ENCODE measurements around the gene EYS.

Gene EYS

DNA sequence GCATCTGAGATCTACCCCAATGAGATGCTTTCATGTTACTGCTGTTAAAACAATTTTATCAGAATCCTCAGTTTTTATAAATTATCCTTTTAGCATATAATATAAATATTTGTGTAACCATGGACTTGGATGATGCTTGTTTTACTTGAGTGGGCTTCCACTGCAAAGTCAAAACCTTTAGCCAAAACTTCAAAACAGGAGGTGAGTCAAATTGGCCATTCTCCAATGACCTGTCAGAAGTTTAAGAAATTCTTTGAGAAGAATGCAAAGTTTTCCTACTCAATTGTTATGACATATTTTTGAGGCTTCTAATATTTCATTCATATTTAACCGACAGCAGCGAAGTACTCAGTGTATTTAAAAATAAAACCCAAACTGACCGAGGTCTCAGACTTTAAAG, 507.9 kb downstream of the EYS start:
- DNase-seq, result no peak

GRCh38 chr6:65191471-65191870, 515.6 kb downstream of the EYS start:
- no peak for DNase-seq

DNA sequence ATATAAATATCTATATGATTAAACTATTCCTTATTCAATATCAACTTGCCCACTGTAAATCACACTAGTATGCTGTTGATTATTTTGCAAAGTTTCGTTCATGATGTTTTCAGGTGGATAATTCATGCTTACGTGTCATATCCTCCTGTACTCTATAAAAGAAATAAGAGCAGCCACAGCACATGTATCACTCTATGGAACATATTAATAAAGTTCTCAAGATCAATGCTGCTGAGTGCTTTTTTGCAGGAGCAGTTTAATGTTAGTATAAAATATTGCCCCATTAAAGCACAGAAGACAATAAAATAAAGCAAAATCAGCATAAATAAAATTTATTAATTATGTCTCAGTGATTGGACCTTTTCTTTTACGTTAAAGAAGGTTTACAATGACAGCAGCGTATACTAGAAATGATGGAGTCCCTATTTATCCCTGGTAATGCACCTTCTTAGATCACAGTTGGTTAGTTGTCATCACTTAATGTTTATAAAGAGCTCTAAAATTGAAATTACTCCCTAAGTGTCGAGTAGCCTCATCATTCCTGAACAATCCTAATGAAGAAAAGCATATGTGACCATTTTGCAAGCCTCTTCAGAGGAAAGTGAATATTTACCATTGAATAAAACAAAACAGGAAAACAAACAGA, 517.7 kb downstream of the EYS start:
- DNase-seq, result no peak

DNA sequence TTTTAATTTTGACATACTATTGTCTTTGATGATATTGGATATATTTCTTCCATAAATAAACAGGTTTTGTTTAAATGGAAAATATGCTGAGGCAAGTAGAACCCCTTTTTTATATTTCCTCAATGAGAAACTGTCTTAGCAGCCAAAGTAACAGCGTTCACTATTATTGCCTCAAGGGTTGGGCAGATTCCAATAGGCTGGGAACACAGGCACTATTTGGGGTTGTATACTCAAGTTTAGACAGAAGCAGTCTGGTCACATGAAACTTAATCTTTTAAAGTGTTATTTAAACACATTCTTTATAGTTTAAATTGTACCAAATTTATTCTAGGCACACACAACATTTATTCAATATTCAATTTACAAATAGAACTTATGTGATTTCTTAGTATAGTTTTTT, 520.2 kb downstream of the EYS start:
- DNase-seq, result no peak

GRCh38 chr6:65182681-65183080, 524.3 kb downstream of the EYS start:
- no peak for DNase-seq

DNA sequence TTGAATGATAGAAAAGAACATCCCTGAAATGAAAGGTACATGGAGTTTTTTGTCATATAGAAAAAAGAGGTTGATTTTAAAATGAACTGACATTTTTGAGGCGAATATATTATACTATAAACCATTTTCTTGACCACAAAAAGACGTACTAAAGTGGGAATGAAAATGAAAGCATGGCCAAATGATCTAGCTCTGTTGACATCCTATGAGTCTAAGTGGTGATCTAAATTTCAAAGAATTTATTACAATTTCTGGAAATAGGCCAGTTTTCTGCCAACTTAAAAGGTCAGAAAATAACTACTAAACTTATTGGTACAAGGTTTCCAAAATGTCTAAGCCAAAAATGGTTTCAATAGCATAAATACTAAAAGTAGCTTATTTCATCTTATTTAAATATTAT, 536.8 kb downstream of the EYS start:
- no peak for DNase-seq

GRCh38 chr6:65161661-65162060, 545.4 kb downstream of the EYS start:
- no peak for DNase-seq

DNA sequence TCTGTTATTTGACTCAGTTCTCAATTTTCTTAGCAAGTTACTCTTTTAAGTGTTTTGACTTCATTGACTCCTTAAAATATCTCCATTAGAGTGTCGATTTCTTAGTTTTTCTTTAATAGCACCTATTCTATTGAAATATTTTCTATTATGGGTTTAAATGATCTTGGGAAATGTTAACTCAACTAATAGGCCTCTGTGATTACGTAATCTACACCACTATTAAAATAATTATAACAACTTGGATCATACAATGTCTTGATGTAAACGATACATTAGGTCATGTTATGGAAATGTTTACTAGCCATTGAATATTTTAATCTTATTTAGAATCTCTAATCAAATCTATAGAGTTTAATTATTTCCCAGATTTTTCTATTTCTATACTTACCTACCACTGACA, 550.0 kb downstream of the EYS start:
- no peak for DNase-seq

DNA sequence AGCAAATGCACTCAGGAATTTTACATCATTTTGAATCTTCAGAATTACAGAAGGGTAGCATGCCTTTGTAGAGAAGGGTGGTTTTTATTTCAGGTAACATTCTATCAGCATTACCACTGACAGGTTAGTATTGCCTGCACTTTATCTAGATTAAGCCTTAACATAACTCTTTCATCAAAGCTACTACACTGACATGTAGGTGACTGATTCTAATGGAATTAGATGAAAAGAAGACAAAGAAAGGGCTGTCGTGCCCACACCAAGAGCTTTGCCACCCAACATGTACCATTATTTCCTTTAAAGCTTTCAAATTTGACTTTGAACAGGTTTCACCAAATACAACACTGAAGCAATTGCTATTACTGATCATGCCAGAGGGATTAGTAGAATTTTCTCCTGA, 551.9 kb downstream of the EYS start:
- no peak for DNase-seq

DNA sequence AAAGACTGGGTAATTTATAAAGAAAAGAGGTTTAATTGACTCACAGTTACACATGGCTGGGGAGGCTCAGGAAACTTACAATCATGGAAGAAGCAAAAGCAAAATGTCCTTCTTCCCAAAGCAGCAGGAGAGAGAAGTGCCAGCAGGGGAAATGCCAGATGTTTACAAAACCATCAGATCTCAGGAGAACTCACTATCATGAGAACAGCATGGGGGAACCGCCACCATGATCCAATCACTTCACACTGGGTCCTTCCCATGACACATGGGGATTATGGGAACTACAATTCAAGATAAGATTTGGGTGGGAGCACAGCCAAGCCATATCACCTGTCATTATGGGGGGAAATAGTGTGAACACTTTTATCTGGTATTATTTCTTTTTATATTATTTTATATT, 557.2 kb downstream of the EYS start:
- DNase-seq, result no peak

DNA sequence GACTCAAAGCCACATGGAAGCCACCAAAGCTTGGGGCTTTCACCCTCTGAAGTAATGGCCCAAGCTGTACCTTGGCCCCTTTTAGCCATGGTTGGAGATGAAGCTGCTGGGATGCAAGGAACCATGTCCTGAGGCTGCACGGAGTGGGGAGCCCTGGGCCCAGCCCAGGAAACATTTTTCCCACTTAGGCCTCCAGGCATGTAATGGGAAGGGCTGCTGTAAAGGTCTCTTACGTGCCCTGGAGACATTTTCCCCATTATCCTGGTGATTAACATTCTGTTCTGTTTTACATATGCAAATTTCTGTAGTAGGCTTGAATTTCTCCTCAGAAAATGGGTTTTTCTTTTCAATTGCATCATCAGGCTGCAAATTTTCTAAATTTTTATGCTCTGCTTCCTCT, 558.2 kb downstream of the EYS start:
- DNase-seq, result no peak

DNA sequence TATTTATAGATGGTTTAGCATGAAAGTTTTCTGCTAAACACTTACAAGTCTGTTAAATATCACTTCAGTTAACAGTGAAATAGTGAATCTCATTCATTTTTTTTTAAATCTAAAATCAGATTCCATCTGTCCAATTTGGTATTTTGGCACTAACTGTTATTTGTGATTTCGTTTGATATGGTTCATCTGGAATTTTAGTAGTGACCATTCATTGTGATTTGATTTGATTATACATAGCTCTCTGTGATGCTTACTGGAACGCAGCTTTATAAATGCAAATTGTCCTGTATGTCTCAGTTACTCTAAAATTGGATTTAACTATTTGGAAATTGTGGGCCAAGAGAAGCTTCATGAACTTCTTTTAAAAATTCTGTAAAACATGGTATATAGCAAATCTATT, 571.5 kb downstream of the EYS start:
- no peak for DNase-seq

GRCh38 chr6:65126667-65127066, 580.4 kb downstream of the EYS start:
- no peak for DNase-seq

DNA sequence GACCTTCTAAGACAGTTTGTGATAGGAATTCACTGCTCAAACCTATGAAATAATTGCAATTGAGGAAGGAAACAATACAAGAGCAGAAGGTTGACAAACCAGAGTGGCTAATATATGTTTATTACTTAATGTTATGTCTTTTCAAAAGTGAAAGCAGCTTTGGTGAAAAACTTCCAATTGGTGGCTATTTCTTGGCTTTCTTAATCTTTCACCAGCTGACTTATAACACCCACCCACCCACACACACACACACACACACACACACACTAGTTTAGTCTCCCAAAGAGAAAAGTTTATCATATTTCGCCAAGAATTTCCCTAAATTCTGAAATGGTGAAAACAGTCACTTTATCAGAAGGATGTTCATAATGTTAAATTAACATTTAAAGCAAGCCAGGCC, 583.5 kb downstream of the EYS start:
- no peak for DNase-seq

- DNase-seq, result no peak
These were observed 589.1 kb downstream of the EYS start for GRCh38 chr6:65117817-65118409.

DNA sequence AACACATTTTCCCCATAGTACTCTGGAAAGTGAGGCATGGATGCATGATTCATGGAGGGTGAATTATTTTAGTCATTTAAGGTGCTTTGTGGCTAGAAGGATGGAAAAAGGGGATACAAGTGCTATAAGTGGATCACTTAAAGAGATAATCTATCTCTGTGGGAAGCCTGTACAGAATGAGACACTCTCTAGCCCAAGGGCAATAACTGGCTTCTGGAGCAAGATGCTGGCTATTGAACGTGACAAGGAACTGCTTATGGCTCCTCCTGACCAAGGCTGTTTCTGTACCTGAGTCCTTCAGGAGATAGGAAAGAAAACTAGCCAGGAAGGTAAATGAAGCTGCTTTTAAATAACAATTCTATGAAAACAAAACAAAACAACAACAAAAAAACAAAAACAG, 590.7 kb downstream of the EYS start:
- no peak for DNase-seq

- DNase-seq, result no peak
These were observed 593.4 kb downstream of the EYS start for GRCh38 chr6:65113581-65113980.

GRCh38 chr6:65112435-65112834, 594.6 kb downstream of the EYS start:
- DNase-seq, result no peak

GRCh38 chr6:65110031-65110430, 597.0 kb downstream of the EYS start:
- no peak for DNase-seq

DNA sequence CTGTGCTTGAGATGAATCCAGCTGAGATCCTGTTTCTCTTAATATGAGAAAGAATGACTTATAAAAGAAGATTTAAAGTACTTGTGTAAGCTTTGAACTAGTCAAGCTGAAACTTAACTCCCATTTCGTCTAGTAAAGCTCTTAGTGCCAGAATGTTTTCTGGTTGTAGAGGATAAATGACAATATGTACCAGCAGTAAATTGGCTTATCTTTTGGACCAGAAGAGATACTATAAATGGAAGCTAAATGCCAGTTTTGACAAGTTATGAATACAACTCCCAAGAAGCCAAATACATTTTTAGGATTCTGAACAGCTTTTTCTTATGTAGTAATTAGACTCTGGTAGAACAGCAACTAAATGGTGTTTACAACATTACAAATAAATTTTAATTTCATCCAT, 608.7 kb downstream of the EYS start:
- DNase-seq, result no peak

GRCh38 chr6:65091561-65091960, 615.5 kb downstream of the EYS start:
- DNase-seq, result no peak

DNA sequence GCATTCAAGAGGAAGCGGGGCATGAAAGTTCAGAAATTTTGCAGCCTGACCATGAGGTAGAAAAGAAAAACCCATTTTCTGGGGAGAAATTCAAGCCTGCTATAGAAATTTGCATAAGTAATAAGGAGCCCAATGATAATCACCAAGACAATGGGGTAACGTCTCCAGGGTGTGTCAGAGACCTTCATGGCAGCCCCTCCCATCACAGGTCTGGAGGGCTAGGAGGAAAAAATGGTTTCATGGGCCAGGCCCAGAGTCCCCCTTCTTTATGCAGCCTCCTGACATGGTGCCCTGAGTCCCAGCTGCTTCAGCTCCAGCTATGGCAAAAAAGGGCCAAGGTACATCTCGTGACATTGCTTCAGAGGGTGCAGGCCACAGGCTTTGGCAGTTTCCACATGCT, 618.5 kb downstream of the EYS start:
- no peak for DNase-seq

- DNase-seq, result no peak
These were observed 625.3 kb downstream of the EYS start for GRCh38 chr6:65081756-65082155.

GRCh38 chr6:65075705-65076230, 631.3 kb downstream of the EYS start:
- DNase-seq, result no peak

DNA sequence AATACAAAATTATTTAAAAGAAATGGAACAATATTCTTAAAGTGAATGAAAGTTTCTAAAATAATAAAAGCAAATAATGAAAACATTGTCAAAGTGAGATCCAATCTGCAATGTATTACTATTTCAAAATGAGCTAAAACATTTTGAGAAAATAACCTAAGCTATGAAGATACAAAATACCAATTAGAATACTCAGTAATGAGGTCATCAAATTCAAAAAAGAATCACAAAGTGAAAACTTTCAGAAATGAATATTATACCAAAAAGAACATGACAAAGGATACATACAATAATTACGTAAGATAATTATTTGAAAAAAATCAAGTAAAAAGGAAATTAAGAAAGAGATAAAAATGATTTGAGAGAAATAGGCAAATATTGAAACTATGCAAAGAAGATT, 634.5 kb downstream of the EYS start:
- no peak for DNase-seq
